Dendritic cell treated with granulocyte-macrophage colony-stimulating factor and Interleukin-4, amounts not matched to agents 40 ng/mL and 50 ng/mL, for 4 days (primary cell): Measurements from ENCODE around the gene EPHB2.
A peak's percentile ranks its signal among the peaks of the same experiment; 100 is the strongest.

Experiments used
- H3K27ac Mint-ChIP-seq: one replicate; pipeline ENCODE4 v1.8.0; 2022; ENCODE audit warnings: mild to moderate bottlenecking, mixed read lengths
- H3K27me3 Mint-ChIP-seq: one replicate; pipeline ENCODE4 v1.8.0; 2022; ENCODE audit warnings: mild to moderate bottlenecking, mixed read lengths
- H3K36me3 Mint-ChIP-seq: one replicate; pipeline ENCODE4 v1.8.0; 2022; ENCODE audit warnings: low read depth, mixed read lengths
- H3K4me1 Mint-ChIP-seq: one replicate; pipeline ENCODE4 v1.8.0; 2022; ENCODE audit warnings: low read depth, mixed read lengths
- H3K4me3 Mint-ChIP-seq: one replicate; pipeline ENCODE4 v1.8.0; 2022; ENCODE audit warnings: mild to moderate bottlenecking, moderate library complexity, mixed read lengths
- H3K9me3 Mint-ChIP-seq: one replicate; pipeline ENCODE4 v1.8.0; 2022; ENCODE audit warnings: mixed read lengths
- intact Hi-C: fragments of 100-400 bp; cut with micrococcal nuclease; formaldehyde crosslinking; loops from one replicate; pipeline ENCODE4 v1.15.0; 2022

Gene EPHB2

DNA sequence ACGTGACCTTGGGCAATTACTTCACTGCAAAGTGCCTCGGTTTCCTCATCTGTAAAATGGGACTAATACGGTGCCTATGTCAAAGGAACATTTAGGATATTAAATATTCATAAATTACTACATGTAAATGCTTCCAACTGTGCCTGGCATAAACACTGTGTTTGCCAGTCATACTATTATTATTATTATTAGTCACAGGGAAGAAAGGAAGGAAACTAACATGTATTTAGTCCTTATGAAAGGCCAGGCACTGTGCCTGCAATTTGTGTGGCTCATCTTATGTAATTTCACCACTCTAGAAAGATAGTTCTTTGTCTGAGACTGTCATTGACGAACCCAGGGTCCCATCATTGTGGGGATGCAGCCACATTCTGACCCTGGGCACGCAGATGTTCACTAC is 45.0 kb downstream of the EPHB2 start:
- intact Hi-C loops, result no loop called here
- no peaks in the 10 kb centered on the region for H3K36me3 Mint-ChIP-seq
- H3K9me3 Mint-ChIP-seq, result no peaks in the 10 kb centered on the region
- peaks cover 13% of the 10 kb centered on the region for H3K4me1 Mint-ChIP-seq
- no peak overlapping the region for H3K4me3 Mint-ChIP-seq
- peaks cover 14% of the 10 kb centered on the region for H3K27me3 Mint-ChIP-seq
- no peak overlapping the region for H3K27ac Mint-ChIP-seq

DNA sequence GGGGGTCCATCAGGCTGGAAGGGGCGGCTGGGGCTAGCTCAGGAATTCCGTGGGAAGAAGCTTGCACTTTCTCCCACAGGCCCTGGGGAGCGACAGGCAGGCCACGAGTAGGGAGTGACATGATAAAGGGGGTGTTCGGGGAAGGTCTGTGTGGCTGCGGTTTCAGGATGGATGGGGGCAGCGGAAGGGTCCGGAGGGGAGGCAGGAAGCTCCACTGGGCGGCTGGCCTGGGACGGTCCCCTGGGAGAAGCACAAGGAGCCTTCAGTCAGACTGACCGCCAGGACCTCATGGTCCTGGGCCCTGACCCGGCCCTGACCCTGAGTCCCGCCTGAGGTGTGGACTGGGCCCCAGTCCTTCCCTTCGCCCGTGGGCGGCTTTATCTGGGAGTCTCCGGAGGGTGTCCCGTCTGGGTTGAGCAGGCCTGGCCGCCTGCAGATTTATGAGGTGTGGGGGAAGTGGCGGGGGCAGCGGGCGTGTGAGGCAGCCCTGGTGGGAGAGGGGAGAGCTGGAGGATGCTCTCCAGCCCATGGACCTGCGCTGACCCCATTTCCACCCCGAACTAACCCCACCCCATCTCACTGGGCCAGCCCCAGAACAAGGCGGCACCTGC is 45.6 kb downstream of the EPHB2 start:
- Mint-ChIP-seq H3K4me3 (no peak overlapping the region), H3K27me3 (peaks cover 14% of the 10 kb centered on the region), H3K27ac (no peak overlapping the region), H3K36me3 (no peaks in the 10 kb centered on the region), H3K4me1 (peaks cover 7% of the 10 kb centered on the region), H3K9me3 (no peaks in the 10 kb centered on the region)
- intact Hi-C loops, result no loop called here

- Mint-ChIP-seq H3K4me3 (no peak overlapping the region), H3K9me3 (no peaks in the 10 kb centered on the region)
- intact Hi-C loops, result no loop called here
Measured at GRCh38 chr1:22760455-22760854, 49.8 kb downstream of the EPHB2 start.

DNA sequence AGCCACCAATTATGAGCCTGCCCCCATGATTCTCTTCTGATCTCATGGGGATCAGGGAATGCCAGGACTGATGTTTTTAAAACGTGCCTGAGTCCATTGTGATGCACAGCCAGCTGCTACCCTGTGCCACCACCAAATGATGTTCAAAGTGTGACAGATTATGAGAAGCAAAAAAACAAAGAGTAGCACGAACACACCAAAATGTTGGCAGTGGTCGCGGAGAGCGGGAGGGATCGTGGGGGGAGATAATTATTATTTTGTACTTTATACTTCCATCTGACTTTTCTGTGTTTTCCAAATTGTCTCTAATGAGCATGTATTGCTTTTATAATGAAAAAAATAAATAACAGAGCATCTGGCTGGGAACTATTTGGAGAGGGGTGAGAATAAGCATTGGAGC is 50.5 kb downstream of the EPHB2 start:
- no peaks in the 10 kb centered on the region for H3K9me3 Mint-ChIP-seq

More at GRCh38 chr1:22760455-22760854, 49.8 kb downstream of the EPHB2 start:
- H3K27me3 Mint-ChIP-seq, result peaks cover 14% of the 10 kb centered on the region
- no peaks in the 10 kb centered on the region for H3K4me1 Mint-ChIP-seq
- H3K27ac Mint-ChIP-seq, result no peak overlapping the region
- no peaks in the 10 kb centered on the region for H3K36me3 Mint-ChIP-seq

DNA sequence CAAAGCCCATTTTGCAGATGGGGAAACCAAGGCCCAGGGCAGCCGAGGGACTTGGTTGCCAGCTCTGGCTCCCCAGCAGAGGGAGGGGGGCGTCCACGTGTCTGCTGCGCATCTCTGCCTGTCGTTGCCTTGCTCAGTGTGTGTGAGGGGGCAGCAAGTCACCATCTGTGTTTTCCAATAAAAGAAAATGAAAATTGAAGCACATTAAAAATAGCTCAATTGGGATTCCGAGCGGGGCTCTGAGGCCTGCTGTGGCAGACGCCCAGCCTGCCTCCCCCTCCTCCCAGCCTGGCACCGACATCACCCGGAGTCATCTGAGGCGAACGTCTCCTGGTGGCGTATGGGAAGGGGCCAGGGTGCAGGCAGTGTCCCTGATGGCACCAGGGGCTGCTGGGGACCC is 51.2 kb downstream of the EPHB2 start:
- Mint-ChIP-seq H3K9me3 (no peaks in the 10 kb centered on the region), H3K4me1 (no peaks in the 10 kb centered on the region), H3K27me3 (peaks cover 8% of the 10 kb centered on the region), H3K36me3 (no peaks in the 10 kb centered on the region), H3K27ac (peak overlapping the region; percentile 9), H3K4me3 (no peak overlapping the region)
- intact Hi-C loops, result no loop called here

More for the DNA sequence above, 50.5 kb downstream of the EPHB2 start:
- Mint-ChIP-seq H3K4me1 (no peaks in the 10 kb centered on the region), H3K4me3 (no peak overlapping the region), H3K27ac (no peak overlapping the region), H3K27me3 (peaks cover 11% of the 10 kb centered on the region), H3K36me3 (no peaks in the 10 kb centered on the region)
- intact Hi-C loops, result no loop called here

- Mint-ChIP-seq H3K27ac (no peak overlapping the region), H3K4me3 (no peak overlapping the region), H3K9me3 (no peaks in the 10 kb centered on the region), H3K4me1 (no peaks in the 10 kb centered on the region), H3K27me3 (peaks cover 11% of the 10 kb centered on the region), H3K36me3 (no peaks in the 10 kb centered on the region)
- intact Hi-C loops, result no loop called here
Measured at GRCh38 chr1:22763487-22764200, 53.0 kb downstream of the EPHB2 start.

DNA sequence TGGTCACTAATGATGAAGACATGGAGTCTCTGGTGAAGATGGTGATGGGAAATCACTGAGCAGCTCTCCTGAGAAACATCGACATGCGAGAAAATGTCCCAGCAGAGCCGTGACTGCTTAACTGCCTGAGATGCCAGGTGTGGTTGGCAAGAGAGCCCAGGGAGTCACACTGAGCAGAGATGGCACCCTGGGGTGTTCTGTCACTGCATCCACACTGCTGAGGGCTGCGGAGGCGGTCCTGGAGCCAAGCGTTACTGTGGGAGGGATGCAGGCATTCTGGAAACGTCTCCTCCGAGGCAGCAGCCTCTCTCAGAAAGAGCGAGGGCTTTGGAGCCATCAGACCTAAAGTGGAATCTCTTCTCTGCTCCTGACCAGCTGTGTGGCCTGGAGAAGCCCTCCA is 57.2 kb downstream of the EPHB2 start:
- no peaks in the 10 kb centered on the region for H3K4me1 Mint-ChIP-seq
- intact Hi-C loops, result no loop called here
- no peaks in the 10 kb centered on the region for H3K36me3 Mint-ChIP-seq
- H3K9me3 Mint-ChIP-seq, result no peaks in the 10 kb centered on the region
- no peak overlapping the region for H3K4me3 Mint-ChIP-seq
- peaks cover 16% of the 10 kb centered on the region for H3K27me3 Mint-ChIP-seq
- H3K27ac Mint-ChIP-seq, result no peak overlapping the region

DNA sequence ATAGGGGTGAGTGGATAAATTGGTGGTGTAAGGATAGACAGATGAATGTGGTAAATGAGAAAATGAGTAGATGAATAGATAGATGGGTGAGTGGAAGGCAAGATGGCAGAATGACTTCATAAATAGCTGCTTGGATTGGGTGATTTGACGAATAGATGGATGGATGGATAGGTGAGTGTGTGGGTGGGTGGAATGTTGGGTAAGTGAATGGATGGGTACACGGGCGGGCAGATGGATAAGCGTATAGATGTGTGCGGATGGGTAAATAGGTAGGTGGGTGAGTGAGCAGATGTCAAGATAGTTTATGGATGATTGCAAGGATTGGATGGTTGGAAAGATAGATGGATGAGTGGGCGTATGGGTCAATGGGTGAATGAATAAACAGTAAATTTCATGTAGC is 59.3 kb downstream of the EPHB2 start:
- no peaks in the 10 kb centered on the region for H3K36me3 Mint-ChIP-seq
- H3K4me1 Mint-ChIP-seq, result peaks cover 6% of the 10 kb centered on the region
- H3K4me3 Mint-ChIP-seq, result no peak overlapping the region
- no peak overlapping the region for H3K27ac Mint-ChIP-seq
- no peaks in the 10 kb centered on the region for H3K9me3 Mint-ChIP-seq
- peaks cover 18% of the 10 kb centered on the region for H3K27me3 Mint-ChIP-seq
- intact Hi-C loops, result no loop called here

DNA sequence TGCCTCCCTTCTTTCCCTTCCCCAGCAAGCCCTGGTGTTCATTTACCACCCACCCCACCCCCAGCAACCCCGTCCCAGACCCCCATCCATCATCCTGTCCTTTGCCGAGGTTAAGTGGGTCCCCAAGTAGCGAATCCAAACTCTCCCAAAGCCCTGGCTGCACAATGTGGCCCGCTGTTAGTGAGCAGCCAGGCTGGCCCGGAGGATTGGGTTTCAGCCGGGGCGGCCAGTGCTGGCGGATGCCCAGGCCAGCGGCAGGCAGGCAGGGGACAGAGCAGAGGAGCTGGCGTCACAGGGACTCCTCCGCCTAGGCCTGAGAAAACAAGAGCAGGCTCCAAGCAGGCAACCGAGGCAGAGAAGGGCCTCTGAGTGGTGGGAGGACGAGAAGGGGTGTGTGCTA is 61.4 kb downstream of the EPHB2 start:
- Mint-ChIP-seq H3K36me3 (no peaks in the 10 kb centered on the region), H3K27me3 (peaks cover 30% of the 10 kb centered on the region), H3K27ac (no peak overlapping the region), H3K4me1 (peaks cover 13% of the 10 kb centered on the region), H3K4me3 (no peak overlapping the region), H3K9me3 (no peaks in the 10 kb centered on the region)
- intact Hi-C loops, result no loop called here

GRCh38 chr1:22773981-22774832 is 63.6 kb downstream of the EPHB2 start:
- peaks cover 41% of the 10 kb centered on the region for H3K27me3 Mint-ChIP-seq
- H3K36me3 Mint-ChIP-seq, result no peaks in the 10 kb centered on the region
- no peaks in the 10 kb centered on the region for H3K9me3 Mint-ChIP-seq
- H3K4me3 Mint-ChIP-seq, result no peak overlapping the region
- H3K4me1 Mint-ChIP-seq, result peaks cover 13% of the 10 kb centered on the region
- intact Hi-C loops, result no loop called here
- H3K27ac Mint-ChIP-seq, result no peak overlapping the region

DNA sequence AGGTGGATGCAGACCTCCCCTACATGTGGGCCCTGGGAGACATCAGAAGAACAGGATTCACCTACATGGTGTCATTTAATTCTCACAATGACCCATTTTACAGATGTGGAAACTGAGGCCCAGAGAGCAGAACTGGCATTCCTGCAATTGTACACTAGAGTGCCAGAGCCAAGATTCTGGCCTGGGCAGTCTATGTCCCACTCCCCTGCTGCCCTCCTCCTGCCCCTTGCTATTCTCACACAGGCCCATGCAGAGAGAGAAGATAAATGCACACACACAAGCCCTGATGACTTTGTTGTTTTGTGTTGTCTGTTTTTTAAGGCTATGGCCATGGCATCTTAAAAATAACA is 64.2 kb downstream of the EPHB2 start:
- intact Hi-C loops, result no loop called here
- Mint-ChIP-seq H3K27me3 (peaks cover 43% of the 10 kb centered on the region), H3K9me3 (no peaks in the 10 kb centered on the region), H3K36me3 (no peaks in the 10 kb centered on the region), H3K4me3 (no peak overlapping the region), H3K27ac (no peak overlapping the region), H3K4me1 (peaks cover 13% of the 10 kb centered on the region)

DNA sequence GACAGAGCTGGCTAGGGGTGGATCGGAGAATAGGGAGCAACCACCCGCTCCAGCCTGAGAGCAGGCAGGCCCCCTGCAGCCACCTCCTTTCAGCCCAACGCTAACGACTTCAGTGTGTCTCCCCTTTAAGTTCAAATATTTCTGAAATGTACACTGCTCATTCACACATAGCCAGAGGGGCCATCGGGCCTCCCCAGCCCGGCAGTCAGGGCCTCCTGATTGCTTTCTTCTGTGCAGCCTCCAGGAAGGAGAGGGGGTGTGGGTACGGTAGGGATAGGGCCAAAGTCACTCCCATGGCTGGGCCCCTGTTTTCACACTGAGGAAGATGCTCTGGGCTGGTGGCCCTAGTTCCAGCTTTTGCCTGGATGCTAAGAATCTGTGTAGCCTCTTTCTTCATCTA is 64.8 kb downstream of the EPHB2 start:
- peaks cover 14% of the 10 kb centered on the region for H3K4me1 Mint-ChIP-seq
- H3K36me3 Mint-ChIP-seq, result no peaks in the 10 kb centered on the region
- intact Hi-C loops, result no loop called here
- peaks cover 2% of the 10 kb centered on the region for H3K9me3 Mint-ChIP-seq
- H3K27me3 Mint-ChIP-seq, result peaks cover 45% of the 10 kb centered on the region
- H3K4me3 Mint-ChIP-seq, result no peak overlapping the region
- H3K27ac Mint-ChIP-seq, result no peak overlapping the region

- H3K4me1 Mint-ChIP-seq, result peaks cover 18% of the 10 kb centered on the region
- no peaks in the 10 kb centered on the region for H3K36me3 Mint-ChIP-seq
- no peak overlapping the region for H3K4me3 Mint-ChIP-seq
- H3K27me3 Mint-ChIP-seq, result peaks cover 46% of the 10 kb centered on the region
- peaks cover 9% of the 10 kb centered on the region for H3K9me3 Mint-ChIP-seq
- no peak overlapping the region for H3K27ac Mint-ChIP-seq
- intact Hi-C loops, result no loop called here
Measured at GRCh38 chr1:22776035-22776613, 65.5 kb downstream of the EPHB2 start.
